ENCODE measurements around the gene CYP17A1.
A peak's percentile ranks its signal among the peaks of the same experiment; 100 is the strongest.
"Not testable (repeated sequence)": the region's sequence is repeated elsewhere in the genome, so short reads cannot be mapped to it uniquely, and the experiment has no call there.

The CYP17A1 gene

GRCh38 chr10:102841827-102842345, 4.7 kb upstream of the CYP17A1 start:
- Histone ChIP-seq H3K36me3 (ENCODE audit: control insufficient read depth in 4 of 4, insufficient read depth in 4 of 4, low read length in 3 of 4) (no peaks in the 10 kb centered on the region), H3K4me1 (ENCODE audit: control extremely low read depth in 1 of 4, control insufficient read depth in 4 of 4, insufficient read depth in 4 of 4, low read length in 3 of 4) (no peaks in the 10 kb centered on the region), H3K27me3 (replicated peaks in 2 of 5; ENCODE audit: control insufficient read depth in 4 of 5, insufficient read depth in 5 of 5, low read length in 4 of 5) (no peaks in the 10 kb centered on the region), H3K9me3 (ENCODE audit: control extremely low read depth in 1 of 5, control insufficient read depth in 4 of 5, insufficient read depth in 2 of 5, low read depth in 1 of 5, low read length in 4 of 5) (peaks cover 1 to 20% (median 14%) of the 10 kb centered on the region in 5 experiments), H3K4me3 (ENCODE audit: control insufficient read depth in 1 of 7, extremely low read depth in 1 of 7, insufficient read depth in 4 of 7, low read depth in 2 of 7, low read length in 6 of 7) (no peak overlapping the region), H3K27ac (ENCODE audit: insufficient read depth in 1 of 2, low read depth in 1 of 2, low read length in 2 of 2, poor library complexity in 1 of 2, severe bottlenecking in 2 of 2) (no peak overlapping the region)
- WGBS (ENCODE audit: insufficient coverage) = 92% methylated on average over 9 of the region's 11 CpGs
- no peak for DNase-seq
- ChIA-PET POLR2A (no interaction called here), CTCF (interaction anchor here (0.6 to 1.8 kb wide), 3 partner anchors 12 to 413 kb away, joined by 3 to 4 read pairs (median 3); no protein-coding TSS in a partner anchor)

DNA sequence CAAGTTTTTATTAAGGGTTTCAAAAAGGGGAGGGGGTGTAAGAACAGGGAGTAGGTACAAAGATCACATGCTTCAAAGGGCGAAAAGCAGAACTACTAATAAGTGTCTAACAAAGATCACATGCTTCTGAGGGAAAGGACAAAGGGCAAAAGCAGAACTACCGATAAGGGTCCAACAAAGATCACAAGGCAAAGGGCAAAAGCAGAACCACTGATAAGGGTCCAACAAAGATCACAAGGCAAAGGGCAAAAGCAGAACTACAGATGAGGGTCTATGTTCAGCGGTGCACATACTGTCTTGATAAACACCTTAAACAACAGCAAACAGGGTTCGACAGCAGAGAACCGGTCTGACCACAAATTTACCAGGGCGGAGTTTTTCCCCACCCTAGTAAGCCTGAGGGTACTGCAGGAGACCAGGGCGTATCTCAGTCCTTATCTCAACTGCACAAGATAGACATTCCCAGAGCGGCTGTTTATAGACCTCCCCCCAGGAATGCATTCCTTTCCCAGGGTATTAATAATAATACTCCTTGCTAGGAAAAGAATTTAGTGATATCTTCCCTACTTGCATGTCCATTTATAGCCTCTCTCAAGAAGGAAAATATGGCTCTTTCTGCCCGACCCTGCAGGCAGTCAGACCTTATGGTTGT, 1.2 kb upstream of the CYP17A1 start:
- peaks cover 1 to 14% (median 11%) of the 10 kb centered on the region in 5 experiments for H3K9me3 ChIP-seq (ENCODE audit: control extremely low read depth in 1 of 5, control insufficient read depth in 4 of 5, insufficient read depth in 2 of 5, low read depth in 1 of 5, low read length in 4 of 5)
- H3K4me3 ChIP-seq (ENCODE audit: control insufficient read depth in 1 of 7, extremely low read depth in 1 of 7, insufficient read depth in 4 of 7, low read depth in 2 of 7, low read length in 6 of 7); H3K4me1 ChIP-seq (ENCODE audit: control extremely low read depth in 1 of 4, control insufficient read depth in 4 of 4, insufficient read depth in 4 of 4, low read length in 3 of 4); H3K27me3 ChIP-seq (replicated peaks in 2 of 5; ENCODE audit: control insufficient read depth in 4 of 5, insufficient read depth in 5 of 5, low read length in 4 of 5); H3K36me3 ChIP-seq (ENCODE audit: control insufficient read depth in 4 of 4, insufficient read depth in 4 of 4, low read length in 3 of 4); H3K27ac ChIP-seq (ENCODE audit: insufficient read depth in 1 of 2, low read depth in 1 of 2, low read length in 2 of 2, poor library complexity in 1 of 2, severe bottlenecking in 2 of 2): not testable (repeated sequence)
- ChIA-PET POLR2A (interaction anchor here (0.6 kb wide), 1 partner anchor 9 kb away, joined by 4 read pairs; no protein-coding TSS in a partner anchor), CTCF (interaction anchor here (0.9 to 3.7 kb wide), 3 partner anchors 26 to 405 kb away, joined by 4 to 42 read pairs (median 4); no protein-coding TSS in a partner anchor)
- peak in 2 of 3 donors; percentile 43 to 60 for DNase-seq
- 91% methylated on average over 7 of the region's 9 CpGs for WGBS (ENCODE audit: insufficient coverage)

DNA sequence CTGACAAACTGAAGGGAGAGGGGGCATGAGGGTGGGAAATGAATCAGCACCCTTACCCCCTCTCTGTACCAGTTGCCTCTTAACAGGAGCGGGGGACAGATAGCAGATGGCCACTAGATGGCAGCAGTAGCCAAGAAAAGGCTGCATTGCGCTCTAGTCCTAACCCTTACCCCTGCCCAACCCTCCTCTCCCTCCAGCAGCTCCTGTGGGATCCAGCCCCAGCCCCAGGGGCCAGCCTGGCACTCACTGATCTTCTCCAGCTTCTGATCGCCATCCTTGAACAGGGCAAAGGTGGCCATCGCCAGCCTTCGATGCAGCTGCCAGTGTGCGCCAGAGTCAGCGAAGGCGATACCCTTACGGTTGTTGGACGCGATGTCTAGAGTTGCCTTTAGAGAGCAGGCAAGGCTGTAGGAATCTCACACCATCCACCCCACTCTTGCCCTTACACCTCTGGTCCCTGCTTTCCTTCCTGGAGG, 2.2 kb downstream of the CYP17A1 start:
- H3K4me3 ChIP-seq (ENCODE audit: control insufficient read depth in 1 of 7, extremely low read depth in 1 of 7, insufficient read depth in 4 of 7, low read depth in 2 of 7, low read length in 6 of 7) = no peak overlapping the region
- H3K36me3 ChIP-seq (ENCODE audit: control insufficient read depth in 4 of 4, insufficient read depth in 4 of 4, low read length in 3 of 4) = no peaks in the 10 kb centered on the region
- ChIA-PET POLR2A (no interaction called here), CTCF (interaction anchor here (0.5 to 4.4 kb wide), 14 partner anchors 10 to 499 kb away, joined by 3 to 42 read pairs (median 4); no protein-coding TSS in a partner anchor)
- peaks cover 1 to 14% (median 9%) of the 10 kb centered on the region in 5 experiments for H3K9me3 ChIP-seq (ENCODE audit: control extremely low read depth in 1 of 5, control insufficient read depth in 4 of 5, insufficient read depth in 2 of 5, low read depth in 1 of 5, low read length in 4 of 5)
- H3K27me3 ChIP-seq (replicated peaks in 2 of 5; ENCODE audit: control insufficient read depth in 4 of 5, insufficient read depth in 5 of 5, low read length in 4 of 5) = peaks cover 0 to 2% (median 0%) of the 10 kb centered on the region in 5 experiments
- no peak overlapping the region for H3K27ac ChIP-seq (ENCODE audit: insufficient read depth in 1 of 2, low read depth in 1 of 2, low read length in 2 of 2, poor library complexity in 1 of 2, severe bottlenecking in 2 of 2)
- peak; percentile 78 to 89 (median 83) for DNase-seq
- 48% methylated on average over 5 of the region's 11 CpGs for WGBS (ENCODE audit: insufficient coverage)
- H3K4me1 ChIP-seq (ENCODE audit: control extremely low read depth in 1 of 4, control insufficient read depth in 4 of 4, insufficient read depth in 4 of 4, low read length in 3 of 4) = peaks cover 0 to 9% (median 6%) of the 10 kb centered on the region in 4 experiments

DNA sequence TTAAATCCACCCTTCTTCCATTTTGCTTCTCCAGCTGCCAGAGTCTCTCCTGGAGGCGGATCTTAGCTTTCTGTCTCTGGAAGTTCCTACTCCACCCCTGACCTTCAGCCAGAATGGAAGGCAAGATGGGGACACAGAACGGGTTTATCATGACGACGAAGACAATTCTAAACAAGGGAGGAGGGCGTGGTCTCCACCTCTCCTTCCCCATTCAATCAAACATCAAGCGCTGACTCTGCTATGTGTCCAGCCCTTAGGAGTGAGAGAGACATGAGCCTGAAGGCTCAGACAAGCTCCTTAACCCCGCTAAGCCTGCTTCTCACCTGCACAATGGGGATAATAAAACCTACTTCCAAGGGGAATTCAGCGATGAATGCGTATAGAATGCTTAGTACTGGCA, 3.1 kb downstream of the CYP17A1 start:
- ChIA-PET POLR2A (no interaction called here), CTCF (interaction anchor here (1.3 to 4.4 kb wide), 2 partner anchors 78 to 81 kb away, joined by 3 to 26 read pairs; no protein-coding TSS in a partner anchor)
- H3K4me3 ChIP-seq (ENCODE audit: control insufficient read depth in 1 of 7, extremely low read depth in 1 of 7, insufficient read depth in 4 of 7, low read depth in 2 of 7, low read length in 6 of 7) = no peak overlapping the region
- H3K27me3 ChIP-seq (replicated peaks in 2 of 5; ENCODE audit: control insufficient read depth in 4 of 5, insufficient read depth in 5 of 5, low read length in 4 of 5) = peaks cover 0 to 2% (median 0%) of the 10 kb centered on the region in 5 experiments
- H3K4me1 ChIP-seq (ENCODE audit: control extremely low read depth in 1 of 4, control insufficient read depth in 4 of 4, insufficient read depth in 4 of 4, low read length in 3 of 4) = peaks cover 0 to 9% (median 6%) of the 10 kb centered on the region in 4 experiments
- H3K9me3 ChIP-seq (ENCODE audit: control extremely low read depth in 1 of 5, control insufficient read depth in 4 of 5, insufficient read depth in 2 of 5, low read depth in 1 of 5, low read length in 4 of 5) = peaks cover 1 to 14% (median 9%) of the 10 kb centered on the region in 5 experiments
- H3K36me3 ChIP-seq (ENCODE audit: control insufficient read depth in 4 of 4, insufficient read depth in 4 of 4, low read length in 3 of 4) = no peaks in the 10 kb centered on the region
- H3K27ac ChIP-seq (ENCODE audit: insufficient read depth in 1 of 2, low read depth in 1 of 2, low read length in 2 of 2, poor library complexity in 1 of 2, severe bottlenecking in 2 of 2) = no peak overlapping the region
- no peak for DNase-seq
- WGBS (ENCODE audit: insufficient coverage) = 84% methylated on average over 6 of the region's 9 CpGs

- peaks cover 0 to 9% (median 6%) of the 10 kb centered on the region in 4 experiments for H3K4me1 ChIP-seq (ENCODE audit: control extremely low read depth in 1 of 4, control insufficient read depth in 4 of 4, insufficient read depth in 4 of 4, low read length in 3 of 4)
- H3K36me3 ChIP-seq (ENCODE audit: control insufficient read depth in 4 of 4, insufficient read depth in 4 of 4, low read length in 3 of 4) = no peaks in the 10 kb centered on the region
- H3K27me3 ChIP-seq (replicated peaks in 2 of 5; ENCODE audit: control insufficient read depth in 4 of 5, insufficient read depth in 5 of 5, low read length in 4 of 5) = peaks cover 0 to 2% (median 0%) of the 10 kb centered on the region in 5 experiments
- CTCF ChIA-PET = interaction anchor here (1.5 to 2.4 kb wide), 3 partner anchors 21 to 242 kb away, joined by 3 to 5 read pairs (median 5); no protein-coding TSS in a partner anchor
- no peak for DNase-seq
- no peak overlapping the region for H3K27ac ChIP-seq (ENCODE audit: insufficient read depth in 1 of 2, low read depth in 1 of 2, low read length in 2 of 2, poor library complexity in 1 of 2, severe bottlenecking in 2 of 2)
- H3K9me3 ChIP-seq (ENCODE audit: control extremely low read depth in 1 of 5, control insufficient read depth in 4 of 5, insufficient read depth in 2 of 5, low read depth in 1 of 5, low read length in 4 of 5) = peaks cover 0 to 8% (median 5%) of the 10 kb centered on the region in 5 experiments
- POLR2A ChIA-PET = no interaction called here
- WGBS (ENCODE audit: insufficient coverage) = 100% methylated on average over 1 of the region's 4 CpGs
- no peak overlapping the region for H3K4me3 ChIP-seq (ENCODE audit: control insufficient read depth in 1 of 7, extremely low read depth in 1 of 7, insufficient read depth in 4 of 7, low read depth in 2 of 7, low read length in 6 of 7)
These were observed 4.2 kb downstream of the CYP17A1 start for GRCh38 chr10:102832987-102833386.

DNA sequence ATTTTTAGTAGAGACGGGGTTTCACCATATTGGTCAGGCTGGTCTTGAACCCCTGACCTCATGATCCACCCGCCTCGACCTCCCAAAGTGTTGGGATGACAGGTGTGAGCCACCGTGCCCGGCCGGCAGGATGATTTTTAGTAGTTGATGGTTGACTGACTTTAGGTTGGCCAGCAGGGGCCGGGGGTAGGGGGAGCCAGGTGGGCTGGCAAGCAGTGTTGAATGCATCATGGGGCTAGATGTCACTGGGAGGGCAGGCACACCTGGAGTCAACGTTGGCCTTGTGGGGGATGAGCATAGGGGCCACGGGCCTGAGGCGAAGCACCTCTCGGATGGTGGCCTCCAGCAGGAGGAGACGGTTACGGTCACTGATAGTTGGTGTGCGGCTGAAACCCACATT, 5.0 kb downstream of the CYP17A1 start:
- WGBS (ENCODE audit: insufficient coverage) = 92% methylated on average over 14 of the region's 14 CpGs
- peaks cover 0 to 2% (median 0%) of the 10 kb centered on the region in 5 experiments for H3K27me3 ChIP-seq (replicated peaks in 2 of 5; ENCODE audit: control insufficient read depth in 4 of 5, insufficient read depth in 5 of 5, low read length in 4 of 5)
- CTCF ChIA-PET = interaction anchor here (1.5 to 2.4 kb wide), 3 partner anchors 20 to 243 kb away, joined by 3 to 5 read pairs (median 5); no protein-coding TSS in a partner anchor

More for the DNA sequence above, 5.0 kb downstream of the CYP17A1 start:
- Histone ChIP-seq H3K9me3 (ENCODE audit: control extremely low read depth in 1 of 5, control insufficient read depth in 4 of 5, insufficient read depth in 2 of 5, low read depth in 1 of 5, low read length in 4 of 5) (peaks cover 0 to under 1% (median 0%) of the 10 kb centered on the region in 5 experiments), H3K27ac (ENCODE audit: insufficient read depth in 1 of 2, low read depth in 1 of 2, low read length in 2 of 2, poor library complexity in 1 of 2, severe bottlenecking in 2 of 2) (no peak overlapping the region), H3K4me1 (ENCODE audit: control extremely low read depth in 1 of 4, control insufficient read depth in 4 of 4, insufficient read depth in 4 of 4, low read length in 3 of 4) (peaks cover 0 to 9% (median 6%) of the 10 kb centered on the region in 4 experiments), H3K4me3 (ENCODE audit: control insufficient read depth in 1 of 7, extremely low read depth in 1 of 7, insufficient read depth in 4 of 7, low read depth in 2 of 7, low read length in 6 of 7) (no peak overlapping the region), H3K36me3 (ENCODE audit: control insufficient read depth in 4 of 4, insufficient read depth in 4 of 4, low read length in 3 of 4) (no peaks in the 10 kb centered on the region)
- POLR2A ChIA-PET = no interaction called here
- DNase-seq = no peak
